B cell (primary cell): ENCODE results near the gene SEMA7A. TPM values are rescaled to one million over a fixed set of nuclear protein-coding genes. Genes with fewer than 3 reads are reported as not detected.

Source experiments
- ATAC-seq: fragments of 200-7000 bp; cut with Tn5 transposase; one replicate; pipeline ENCODE4 v1.10.0; 2021; ENCODE audit warnings: low read depth, mild to moderate bottlenecking, moderate number of reproducible peaks, moderate library complexity
- CTCF ChIA-PET: fragments of 350-600 bp; sonication (Branson Sonifier 250); formaldehyde crosslinking; loops from one replicate; lab custom pipeline; 2021; ENCODE audit warnings: antibody characterized with exemption, inconsistent platforms; lab: Charles Lee
- POLR2A ChIA-PET: fragments of 350-600 bp; sonication (Branson Sonifier 250); formaldehyde crosslinking; loops from one replicate; lab custom pipeline; 2021; ENCODE audit warnings: antibody characterized with exemption; lab: Charles Lee
- DNase-seq: peaks from one replicate; pipeline ENCODE4 v3.0.0; 2013
- H2AFZ ChIP-seq: 2 replicates; pipeline ENCODE4 v1.6.1; 2012; ENCODE audit warnings: mild to moderate bottlenecking, low read depth, low read length; ENCODE audit not compliant: insufficient read depth, poor library complexity, severe bottlenecking
- H3K27ac ChIP-seq, 2 donors: 1 replicate in 1 of 2; 2 replicates in 1 of 2; pipeline ENCODE4 v1.5.1; 2012 to 2013; ENCODE audit warnings: low read length in 2 of 2, mild to moderate bottlenecking in 2 of 2, moderate library complexity in 1 of 2
- H3K27me3 ChIP-seq, 4 experiments: fragments of 200-600 bp in 1 of 4; sonication (generic) in 1 of 4; replicated peaks in 1 of 4; 1 replicate in 2 of 4; 2 replicates in 2 of 4; pipeline versions ENCODE4 v1.6.1 to v1.7.0; 2013 to 2016; ENCODE audit warnings: low read length in 3 of 4, mild to moderate bottlenecking in 2 of 4, mixed read lengths in 1 of 4, moderate library complexity in 1 of 4; ENCODE audit not compliant: insufficient read depth in 4 of 4, control insufficient read depth in 3 of 4; ENCODE audit errors: control extremely low read depth in 1 of 4
- H3K36me3 ChIP-seq, 2 experiments: replicated peaks in 1 of 2; 1 replicate in 1 of 2; 2 replicates in 1 of 2; pipeline versions ENCODE4 v1.6.1 to v1.7.1; 2013; ENCODE audit warnings: low read length in 1 of 2; ENCODE audit not compliant: insufficient read depth in 2 of 2, control insufficient read depth in 1 of 2; ENCODE audit errors: control extremely low read depth in 1 of 2, extremely low read depth in 1 of 2
- H3K4me1 ChIP-seq, 2 donors: fragments of 200-600 bp in 1 of 2; sonication (generic) in 1 of 2; 1 replicate in 1 of 2; 2 replicates in 1 of 2; pipeline versions ENCODE4 v1.5.1 to v1.6.1; 2013 to 2017; ENCODE audit warnings: low read length in 2 of 2; ENCODE audit not compliant: control insufficient read depth in 2 of 2, insufficient read depth in 2 of 2
- H3K4me2 ChIP-seq: replicated peaks from 2 replicates; pipeline ENCODE3; 2012; ENCODE audit warnings: mild to moderate bottlenecking, low read depth, low read length; ENCODE audit not compliant: poor library complexity, severe bottlenecking
- H3K4me3 ChIP-seq, 5 experiments: fragments of 200-600 bp in 1 of 5; sonication (generic) in 1 of 5; 1 replicate in 3 of 5; 2 replicates in 2 of 5; pipeline versions ENCODE4 v1.5.1 to v1.7.0; 2011 to 2016; ENCODE audit warnings: low read length in 4 of 5, mild to moderate bottlenecking in 4 of 5, low read depth in 2 of 5, control low read depth in 1 of 5, moderate library complexity in 1 of 5; ENCODE audit not compliant: insufficient read depth in 1 of 5; ENCODE audit errors: control extremely low read depth in 1 of 5, extremely low read depth in 1 of 5
- H3K79me2 ChIP-seq: fragments of 200-600 bp; sonication (generic); one replicate; pipeline ENCODE4 v1.6.0; 2016; ENCODE audit warnings: low read length; ENCODE audit not compliant: control insufficient read depth, insufficient read depth
- H3K9ac ChIP-seq: fragments of 200-600 bp; sonication (generic); 2 replicates; pipeline ENCODE4 v1.6.1; 2017; ENCODE audit warnings: mild to moderate bottlenecking, low read length, moderate library complexity
- H3K9me3 ChIP-seq, 3 donors: one replicate each; pipeline versions ENCODE4 v1.6.1 to v1.7.1; 2013; ENCODE audit warnings: low read length in 2 of 3; ENCODE audit not compliant: control insufficient read depth in 2 of 3, insufficient read depth in 1 of 3; ENCODE audit errors: control extremely low read depth in 1 of 3
- H4K20me1 ChIP-seq: 2 replicates; pipeline ENCODE4 v1.6.0; 2012; ENCODE audit warnings: mild to moderate bottlenecking, low read length; ENCODE audit not compliant: insufficient read depth, control insufficient read depth, poor library complexity, severe bottlenecking
- H3K27ac Mint-ChIP-seq: one replicate; pipeline ENCODE4 v1.8.0; 2021; ENCODE audit warnings: mixed read lengths
- H3K27me3 Mint-ChIP-seq: one replicate; pipeline ENCODE4 v1.8.0; 2021; ENCODE audit warnings: mixed read lengths
- H3K4me1 Mint-ChIP-seq: one replicate; pipeline ENCODE4 v1.8.0; 2021; ENCODE audit warnings: mixed read lengths
- H3K4me3 Mint-ChIP-seq: one replicate; pipeline ENCODE4 v1.8.0; 2021; ENCODE audit warnings: mixed read lengths
- H3K9me3 Mint-ChIP-seq: one replicate; pipeline ENCODE4 v1.8.0; 2022; ENCODE audit warnings: mixed read lengths; ENCODE audit not compliant: insufficient read depth
- EZH2 ChIP-seq: IDR thresholded peaks from 2 replicates; pipeline ENCODE4 v1.6.1; 2012; ENCODE audit warnings: borderline replicate concordance, low read depth, mild to moderate bottlenecking, moderate library complexity, low read length; ENCODE audit not compliant: insufficient read depth, poor library complexity, severe bottlenecking
- WGBS: methylation state at CpG from one replicate; pipeline ENCODE4 v1.1.5; 2013; ENCODE audit warnings: missing lambda C conversion rate; ENCODE audit not compliant: insufficient coverage; 5-methylcytosine and 5-hydroxymethylcytosine counted together
- intact Hi-C: fragments of 100-400 bp; cut with micrococcal nuclease; formaldehyde crosslinking; loops from one replicate; pipeline ENCODE4 v1.10.0; 2022
- polyA plus RNA-seq: library from polyadenylated mRNA; depleted of rRNA; stranded (reverse); fragments of >200 nt; gene quantifications from 2 replicates; pipeline ENCODE4 v1.2.3, GENCODE V29; 2012
- total RNA-seq, 2 donors: library from RNA; stranded (reverse); fragments of 120-200 nt in 1 of 2; gene quantifications; 1 replicate in 1 of 2; 2 replicates in 1 of 2; pipeline versions ENCODE4 v1.2.3 to v1.2.4, GENCODE V29; 2013 to 2022
- TF ChIP-seq, protein P1 (sequence below): fragments of 200-600 bp; IDR thresholded peaks from one replicate; pipeline ENCODE4 v1.8.0; 2022; ENCODE audit warnings: antibody characterized with exemption, mild to moderate bottlenecking

Gene SEMA7A
- total and polyA plus RNA-seq, 2 donors (not counting 1 experiment from before 2014, with no cell fraction given): 42.0 to 44.2 TPM

GRCh38 chr15:74451861-74452835 lies 18.4 kb upstream of the SEMA7A start:
- Mint-ChIP-seq H3K9me3 (no peaks in the 10 kb centered on the region), H3K27me3 (no peaks in the 10 kb centered on the region), H3K4me3 (no peak overlapping the region), H3K4me1 (no peaks in the 10 kb centered on the region), H3K27ac (no peak overlapping the region)
- 96% methylated on average over 9 of the region's 16 CpGs for WGBS
- Histone ChIP-seq H3K4me1 (no peaks in the 10 kb centered on the region), H4K20me1 (peaks cover 3% of the 10 kb centered on the region), H2AFZ (no peak overlapping the region), H3K36me3 (peaks cover 2 to 87% of the 10 kb centered on the region in 2 experiments), H3K9me3 (no peaks in the 10 kb centered on the region), H3K4me2 (no peak overlapping the region), H3K27me3 (no peaks in the 10 kb centered on the region), H3K4me3 (no peak overlapping the region), H3K79me2 (peaks cover 17% of the 10 kb centered on the region), H3K9ac (no peak overlapping the region), H3K27ac (no peak overlapping the region)
- ATAC-seq: no peak
- no peak for TF ChIP-seq EZH2
- TF ChIP-seq, protein P1, sequence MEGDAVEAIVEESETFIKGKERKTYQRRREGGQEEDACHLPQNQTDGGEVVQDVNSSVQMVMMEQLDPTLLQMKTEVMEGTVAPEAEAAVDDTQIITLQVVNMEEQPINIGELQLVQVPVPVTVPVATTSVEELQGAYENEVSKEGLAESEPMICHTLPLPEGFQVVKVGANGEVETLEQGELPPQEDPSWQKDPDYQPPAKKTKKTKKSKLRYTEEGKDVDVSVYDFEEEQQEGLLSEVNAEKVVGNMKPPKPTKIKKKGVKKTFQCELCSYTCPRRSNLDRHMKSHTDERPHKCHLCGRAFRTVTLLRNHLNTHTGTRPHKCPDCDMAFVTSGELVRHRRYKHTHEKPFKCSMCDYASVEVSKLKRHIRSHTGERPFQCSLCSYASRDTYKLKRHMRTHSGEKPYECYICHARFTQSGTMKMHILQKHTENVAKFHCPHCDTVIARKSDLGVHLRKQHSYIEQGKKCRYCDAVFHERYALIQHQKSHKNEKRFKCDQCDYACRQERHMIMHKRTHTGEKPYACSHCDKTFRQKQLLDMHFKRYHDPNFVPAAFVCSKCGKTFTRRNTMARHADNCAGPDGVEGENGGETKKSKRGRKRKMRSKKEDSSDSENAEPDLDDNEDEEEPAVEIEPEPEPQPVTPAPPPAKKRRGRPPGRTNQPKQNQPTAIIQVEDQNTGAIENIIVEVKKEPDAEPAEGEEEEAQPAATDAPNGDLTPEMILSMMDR: no peak
- ChIA-PET POLR2A (interaction anchor here (0.6 kb wide), 1 partner anchor 1515 kb away, joined by 7 read pairs; no protein-coding TSS in a partner anchor), CTCF (interaction anchor here (1.1 kb wide), 1 partner anchor 80 kb away, joined by 4 read pairs; no protein-coding TSS in a partner anchor)
- intact Hi-C loops: no loop called here
- DNase-seq: no peak

DNA sequence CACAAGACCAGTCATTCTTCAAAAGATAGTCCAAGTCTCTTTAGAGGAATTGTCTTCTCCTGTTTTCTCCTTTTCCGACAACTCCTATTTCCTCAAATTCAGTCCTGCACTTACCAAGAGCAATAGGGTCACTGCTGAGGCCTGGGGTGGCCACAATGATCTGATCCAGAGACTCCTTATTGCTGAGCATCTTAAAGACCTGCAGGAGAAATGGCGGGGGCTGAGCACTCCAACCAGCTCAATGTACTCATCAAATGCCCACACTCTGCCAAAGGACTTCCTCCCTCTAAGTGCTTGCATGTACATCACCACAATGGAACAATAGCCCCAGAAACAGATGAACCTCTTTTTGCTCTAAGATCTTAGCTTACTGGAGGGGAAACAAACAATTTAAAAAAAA lies 17.6 kb upstream of the SEMA7A start:
- peaks cover 12% of the 10 kb centered on the region for H3K79me2 ChIP-seq
- ChIA-PET CTCF (interaction anchor here (1.1 to 1.3 kb wide), 2 partner anchors 12 to 79 kb away, joined by 4 read pairs; no protein-coding TSS in a partner anchor), POLR2A (interaction anchor here (0.6 kb wide), 1 partner anchor 1515 kb away, joined by 7 read pairs; no protein-coding TSS in a partner anchor)
- H4K20me1 ChIP-seq: peaks cover 3% of the 10 kb centered on the region
- H3K9me3 ChIP-seq: no peaks in the 10 kb centered on the region
- no peaks in the 10 kb centered on the region for H3K4me1 ChIP-seq
- no peak overlapping the region for H2AFZ ChIP-seq
- H3K27me3 ChIP-seq: no peaks in the 10 kb centered on the region
- Mint-ChIP-seq H3K27ac (no peak overlapping the region), H3K4me3 (no peak overlapping the region), H3K4me1 (no peaks in the 10 kb centered on the region), H3K9me3 (no peaks in the 10 kb centered on the region), H3K27me3 (no peaks in the 10 kb centered on the region)
- H3K9ac ChIP-seq: no peak overlapping the region
- no peak overlapping the region for H3K27ac ChIP-seq
- no peak overlapping the region for H3K4me2 ChIP-seq
- DNase-seq (no peak), ATAC-seq (no peak)
- no peak overlapping the region for H3K4me3 ChIP-seq
- intact Hi-C loops: no loop called here
- 100% methylated on average over 2 of the region's 2 CpGs for WGBS
- TF ChIP-seq EZH2: no peak
- TF ChIP-seq, protein P1: no peak
- peaks cover 2 to 90% of the 10 kb centered on the region in 2 experiments for H3K36me3 ChIP-seq
